ENCODE measurements around the gene LONP2. TPM values are rescaled to one million over a fixed set of nuclear protein-coding genes. Genes with fewer than 3 reads are reported as not detected.
"Not testable (repeated sequence)": the region's sequence is repeated elsewhere in the genome, so short reads cannot be mapped to it uniquely, and the experiment has no call there.

LONP2 gene
- total RNA-seq, 2 donors from 2014 or later: 52.0 to 54.4 TPM

DNA sequence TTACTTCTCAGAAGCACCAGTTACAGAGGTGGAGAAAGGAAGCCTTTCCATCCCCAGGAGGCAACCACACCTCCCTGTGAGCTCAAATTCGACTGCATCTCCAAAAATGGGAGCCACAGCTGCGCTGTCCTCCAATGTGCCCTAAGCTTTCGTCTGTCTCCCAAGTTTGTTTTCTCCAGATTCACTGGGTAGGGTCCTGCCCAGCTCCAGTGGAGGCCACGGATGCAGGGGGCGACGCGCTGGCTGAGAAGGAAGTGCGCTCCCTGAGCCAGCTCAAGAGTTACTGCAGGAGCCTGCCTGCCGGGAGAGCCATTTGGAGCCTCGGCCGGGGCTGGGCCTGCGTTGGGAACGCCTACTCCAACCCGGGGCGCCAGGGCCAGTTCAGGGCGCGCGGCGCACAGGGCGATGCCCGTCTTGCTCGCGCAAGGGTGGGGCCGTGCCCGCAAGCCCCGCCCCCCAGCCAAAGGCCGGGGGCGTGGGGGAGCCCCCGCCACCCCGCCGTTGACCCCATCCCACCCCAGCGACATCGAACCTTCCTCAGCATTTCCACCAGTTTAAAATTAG, 121.6 kb downstream of the LONP2 start:
- peak; percentile 98 to 99 for ATAC-seq
- H3K4me3 Mint-ChIP-seq: peak overlapping the region; percentile 93
- H3K9me3 Mint-ChIP-seq: no peaks in the 10 kb centered on the region
- H3K27ac Mint-ChIP-seq: peak overlapping the region; percentile 84 to 87
- no peaks in the 10 kb centered on the region for H3K27me3 Mint-ChIP-seq
- no peaks in the 10 kb centered on the region for H3K36me3 Mint-ChIP-seq
- peaks cover 39 to 51% of the 10 kb centered on the region in 2 donors for H3K4me1 Mint-ChIP-seq (ENCODE audit: low read depth in 2 of 2)
- DNase-seq (ENCODE audit: low spot score): peak; percentile 91

GRCh38 chr16:48366165-48367093, 122.3 kb downstream of the LONP2 start:
- H3K27me3 Mint-ChIP-seq: no peaks in the 10 kb centered on the region
- peak; percentile 78 for ATAC-seq

GRCh38 chr16:48367441-48368049, 123.4 kb downstream of the LONP2 start:
- Mint-ChIP-seq H3K27ac (peak overlapping the region; percentile 84 to 87), H3K36me3 (no peaks in the 10 kb centered on the region), H3K4me3 (peak overlapping the region; percentile 93), H3K4me1 (ENCODE audit: low read depth in 2 of 2) (peaks cover 39 to 46% of the 10 kb centered on the region in 2 donors), H3K9me3 (no peaks in the 10 kb centered on the region), H3K27me3 (no peaks in the 10 kb centered on the region)
- DNase-seq (ENCODE audit: low spot score) (no peak), ATAC-seq (no peak)

More at GRCh38 chr16:48366165-48367093, 122.3 kb downstream of the LONP2 start:
- Mint-ChIP-seq H3K4me1 (ENCODE audit: low read depth in 2 of 2) (peaks cover 39 to 51% of the 10 kb centered on the region in 2 donors), H3K4me3 (peak overlapping the region; percentile 93), H3K36me3 (no peaks in the 10 kb centered on the region), H3K27ac (peak overlapping the region; percentile 84 to 87), H3K9me3 (no peaks in the 10 kb centered on the region)
- peak; percentile 64 for DNase-seq (ENCODE audit: low spot score)

DNA sequence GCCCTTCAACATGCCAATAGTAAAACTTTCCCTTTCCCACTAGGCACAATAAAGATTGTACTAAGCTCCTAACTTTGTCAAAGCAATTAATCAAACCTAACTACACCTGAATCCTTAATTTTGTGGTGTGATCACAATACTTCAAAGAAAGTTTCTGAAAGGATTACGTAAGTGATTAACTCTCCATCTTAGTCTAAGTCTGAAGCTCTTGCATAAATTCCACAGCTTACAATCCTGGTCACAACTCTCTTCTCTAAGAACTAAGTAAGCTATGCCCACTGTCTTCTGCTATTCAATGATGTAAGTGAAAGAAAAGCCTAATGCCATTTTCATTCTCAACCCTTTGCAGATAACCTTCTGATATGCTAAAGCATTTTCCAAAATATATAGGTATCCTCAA, 125.7 kb downstream of the LONP2 start:
- Mint-ChIP-seq H3K27ac (no peak overlapping the region), H3K9me3 (no peaks in the 10 kb centered on the region), H3K4me3 (no peak overlapping the region), H3K27me3 (no peaks in the 10 kb centered on the region), H3K4me1 (ENCODE audit: low read depth in 2 of 2) (peaks cover 36% of the 10 kb centered on the region in 2 donors), H3K36me3 (no peaks in the 10 kb centered on the region)
- DNase-seq (ENCODE audit: low spot score) (no peak), ATAC-seq (no peak)

DNA sequence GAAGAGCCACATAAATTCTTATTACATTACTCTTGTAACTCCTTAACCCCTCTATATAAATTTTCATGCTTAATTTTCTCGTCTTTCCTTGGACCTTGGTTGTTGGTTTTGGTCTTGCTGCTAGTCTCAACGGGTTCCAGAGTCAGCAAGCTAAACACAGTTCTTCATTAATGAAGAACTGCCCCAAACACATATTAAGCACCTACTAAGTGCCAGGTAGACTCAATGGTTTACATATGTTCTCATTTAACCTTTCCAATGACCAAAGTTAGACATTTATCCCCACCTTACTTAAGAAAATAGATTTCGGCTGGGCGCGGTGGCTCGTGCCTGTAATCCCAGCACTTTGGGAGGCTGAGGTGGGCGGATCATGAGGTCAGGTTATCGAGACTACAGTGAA, 126.1 kb downstream of the LONP2 start:
- Mint-ChIP-seq H3K4me3 (no peak overlapping the region), H3K36me3 (no peaks in the 10 kb centered on the region), H3K9me3 (no peaks in the 10 kb centered on the region), H3K27ac (no peak overlapping the region), H3K4me1 (ENCODE audit: low read depth in 2 of 2) (peaks cover 31% of the 10 kb centered on the region in 2 donors), H3K27me3 (no peaks in the 10 kb centered on the region)
- no peak for ATAC-seq
- DNase-seq (ENCODE audit: low spot score): no peak

DNA sequence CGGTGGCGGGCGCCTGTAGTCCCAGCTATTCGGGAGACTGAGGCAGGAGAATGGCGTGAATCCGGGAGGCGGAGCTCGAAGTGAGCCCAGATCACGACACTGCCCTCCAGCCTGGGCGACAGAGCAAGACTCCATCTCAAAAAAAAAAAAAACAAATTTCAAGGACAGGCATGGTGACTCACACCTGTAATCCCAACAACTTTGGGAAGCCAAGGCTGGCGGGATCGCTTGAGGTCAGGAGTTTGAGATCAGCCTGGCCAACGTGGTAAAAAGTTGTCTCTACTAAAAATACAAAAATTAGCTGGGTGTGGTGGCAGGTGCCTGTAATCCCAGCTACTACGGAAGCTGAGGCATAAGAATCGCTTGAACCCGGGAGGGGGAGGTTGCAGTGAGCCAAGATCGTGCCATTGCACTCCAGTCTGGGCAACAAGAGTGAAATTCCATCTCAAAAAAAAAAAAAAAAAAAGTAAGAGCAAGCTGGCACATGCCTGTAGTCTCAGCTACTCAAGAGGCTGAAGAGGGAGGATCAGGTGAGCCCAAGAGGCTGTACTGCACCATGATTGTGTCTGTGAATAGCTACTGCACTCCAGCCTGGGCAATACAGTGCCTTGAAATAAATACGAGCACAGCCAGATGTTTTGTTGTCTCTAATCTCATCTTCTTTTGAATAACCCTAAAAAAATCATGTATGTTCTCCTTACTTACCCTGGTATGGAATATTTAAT, 126.7 kb downstream of the LONP2 start:
- not testable (repeated sequence) for H3K9me3 Mint-ChIP-seq; ATAC-seq; DNase-seq (ENCODE audit: low spot score); H3K36me3 Mint-ChIP-seq; H3K4me3 Mint-ChIP-seq; H3K27me3 Mint-ChIP-seq; H3K27ac Mint-ChIP-seq
- peaks cover 27% of the 10 kb centered on the region in 2 donors for H3K4me1 Mint-ChIP-seq (ENCODE audit: low read depth in 2 of 2)

DNA sequence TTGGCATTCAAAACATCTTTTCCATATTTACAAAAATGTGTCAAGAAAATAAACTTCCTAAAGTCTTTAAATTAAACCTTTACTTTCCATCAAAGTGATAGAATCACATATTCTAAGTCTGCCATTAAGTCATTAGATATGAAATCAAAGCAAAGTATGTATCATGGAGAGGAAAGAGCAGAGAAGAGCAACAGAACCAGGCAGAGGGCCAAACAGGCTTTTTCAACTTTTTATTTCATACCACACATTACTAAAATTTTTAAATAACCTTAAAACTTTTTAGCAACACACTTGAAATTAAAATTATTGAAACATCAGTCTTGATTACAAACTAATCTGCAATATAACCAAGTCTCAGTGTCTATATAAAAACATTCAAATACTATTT, 127.3 kb downstream of the LONP2 start:
- no peak for ATAC-seq
- H3K9me3 Mint-ChIP-seq: no peaks in the 10 kb centered on the region
- H3K4me3 Mint-ChIP-seq: no peak overlapping the region
- H3K27ac Mint-ChIP-seq: no peak overlapping the region
- peaks cover 22 to 23% of the 10 kb centered on the region in 2 donors for H3K4me1 Mint-ChIP-seq (ENCODE audit: low read depth in 2 of 2)
- DNase-seq (ENCODE audit: low spot score): no peak
- no peaks in the 10 kb centered on the region for H3K36me3 Mint-ChIP-seq
- no peaks in the 10 kb centered on the region for H3K27me3 Mint-ChIP-seq

DNA sequence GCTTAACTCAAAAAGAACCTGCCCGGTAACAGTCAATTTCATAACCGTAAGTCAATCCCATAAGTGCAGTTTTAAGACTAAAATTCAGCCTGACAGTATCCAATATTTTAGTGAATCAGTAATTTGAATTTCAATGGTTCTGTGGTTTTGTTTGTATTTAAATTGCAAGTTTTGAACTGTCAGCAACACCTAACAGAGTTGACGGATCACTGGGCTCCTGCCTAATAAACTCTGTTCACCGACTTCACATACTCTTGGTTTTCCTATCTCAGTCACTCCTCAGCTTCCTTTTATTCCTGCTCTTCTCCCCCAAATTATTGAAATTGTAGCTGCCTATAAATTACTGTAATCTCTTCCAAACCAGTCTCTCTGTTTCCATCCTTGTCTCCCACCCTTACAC, 128.6 kb downstream of the LONP2 start:
- no peaks in the 10 kb centered on the region for H3K9me3 Mint-ChIP-seq
- DNase-seq (ENCODE audit: low spot score) (no peak), ATAC-seq (no peak)
- peaks cover 12 to 15% of the 10 kb centered on the region in 2 donors for H3K4me1 Mint-ChIP-seq (ENCODE audit: low read depth in 2 of 2)
- H3K36me3 Mint-ChIP-seq: no peaks in the 10 kb centered on the region
- no peaks in the 10 kb centered on the region for H3K27me3 Mint-ChIP-seq
- no peak overlapping the region for H3K27ac Mint-ChIP-seq
- no peak overlapping the region for H3K4me3 Mint-ChIP-seq

DNA sequence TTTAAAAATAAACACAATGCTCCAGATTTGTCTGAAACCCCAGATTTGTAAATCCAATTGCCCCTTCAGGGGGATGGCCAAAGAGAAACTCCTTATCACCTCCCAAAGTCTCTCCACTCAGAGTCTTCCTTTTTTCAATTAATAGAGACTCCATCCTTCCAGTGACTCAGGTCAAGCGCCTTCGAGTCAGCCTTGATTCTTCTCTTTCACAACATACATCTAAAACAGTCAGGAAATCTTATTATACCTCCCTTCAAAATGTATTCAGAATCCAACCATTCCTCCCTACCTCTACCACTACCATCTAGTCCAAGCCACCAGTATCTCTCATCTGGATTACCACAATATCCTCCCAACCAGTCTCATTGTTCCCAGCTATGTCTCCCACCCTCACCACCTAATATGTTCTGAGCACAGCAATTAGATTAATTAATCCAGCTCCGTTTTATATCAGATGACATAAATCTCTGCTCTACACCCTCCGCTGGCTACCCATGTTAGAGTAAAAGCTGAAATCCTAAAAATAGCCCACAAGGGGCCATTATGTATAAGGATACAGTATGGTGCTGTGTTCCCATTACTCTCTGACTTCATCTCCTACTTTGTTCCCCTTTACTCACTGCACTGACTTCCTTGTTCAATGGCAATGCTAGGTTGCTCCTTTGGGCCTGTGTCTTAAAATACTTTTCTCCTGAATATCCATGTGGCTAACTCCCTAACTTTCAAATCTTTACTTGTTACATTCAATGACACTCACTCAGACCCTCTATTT, 129.3 kb downstream of the LONP2 start:
- H3K27ac Mint-ChIP-seq: no peak overlapping the region
- H3K36me3 Mint-ChIP-seq: no peaks in the 10 kb centered on the region
- no peak overlapping the region for H3K4me3 Mint-ChIP-seq
- peaks cover 12 to 19% of the 10 kb centered on the region in 2 donors for H3K4me1 Mint-ChIP-seq (ENCODE audit: low read depth in 2 of 2)
- no peak for DNase-seq (ENCODE audit: low spot score)
- no peaks in the 10 kb centered on the region for H3K9me3 Mint-ChIP-seq
- no peak for ATAC-seq
- H3K27me3 Mint-ChIP-seq: no peaks in the 10 kb centered on the region

- no peak overlapping the region for H3K27ac Mint-ChIP-seq
- DNase-seq (ENCODE audit: low spot score): no peak
- H3K4me3 Mint-ChIP-seq: no peak overlapping the region
- no peaks in the 10 kb centered on the region for H3K36me3 Mint-ChIP-seq
- H3K4me1 Mint-ChIP-seq (ENCODE audit: low read depth in 2 of 2): peaks cover 20 to 27% of the 10 kb centered on the region in 2 donors
- no peaks in the 10 kb centered on the region for H3K27me3 Mint-ChIP-seq
- no peak for ATAC-seq
- no peaks in the 10 kb centered on the region for H3K9me3 Mint-ChIP-seq
These were observed 130.2 kb downstream of the LONP2 start for GRCh38 chr16:48374255-48374654.

DNA sequence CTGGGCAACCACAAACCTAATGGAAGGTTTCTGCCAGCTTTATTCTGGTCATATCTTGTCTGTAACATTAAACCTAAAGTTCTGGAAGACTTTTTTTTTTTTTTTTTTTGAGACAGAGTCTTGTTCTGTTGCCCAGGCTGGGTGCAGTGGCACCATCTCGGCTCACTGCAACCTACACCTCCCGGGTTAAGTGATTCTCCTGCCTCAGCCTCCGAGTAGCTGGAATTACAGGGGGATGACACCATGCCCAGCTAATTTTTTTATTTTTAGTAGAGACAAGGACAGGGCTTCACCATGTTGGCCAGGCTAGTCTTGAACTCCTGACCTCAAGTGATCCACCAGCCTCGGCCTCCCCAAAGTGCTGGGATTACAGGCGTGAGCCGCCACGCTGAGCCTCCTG, 133.2 kb downstream of the LONP2 start:
- ATAC-seq; H3K27ac Mint-ChIP-seq; H3K36me3 Mint-ChIP-seq; H3K9me3 Mint-ChIP-seq; H3K27me3 Mint-ChIP-seq; DNase-seq (ENCODE audit: low spot score); H3K4me3 Mint-ChIP-seq: not testable (repeated sequence)
- peaks cover 22 to 42% of the 10 kb centered on the region in 2 donors for H3K4me1 Mint-ChIP-seq (ENCODE audit: low read depth in 2 of 2)

DNA sequence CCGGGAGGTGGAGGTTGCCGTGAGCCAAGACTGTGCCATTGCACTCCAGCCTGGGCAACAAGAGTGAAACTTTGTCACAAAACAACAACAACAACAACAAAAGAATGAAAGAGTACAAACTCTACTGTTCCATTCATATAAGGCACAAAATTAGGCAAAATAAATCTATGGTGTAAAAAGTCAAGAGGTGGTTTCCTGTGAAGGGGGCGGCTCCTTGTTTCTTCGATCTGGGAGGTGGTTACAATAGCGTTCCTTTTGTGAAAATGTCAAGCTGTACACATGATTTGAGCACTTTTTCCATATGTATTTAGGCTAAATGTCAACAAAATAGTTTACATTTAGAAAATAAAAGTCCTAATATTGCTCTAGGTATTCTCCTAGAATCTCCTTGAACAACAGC, 134.2 kb downstream of the LONP2 start:
- ATAC-seq (no peak), DNase-seq (ENCODE audit: low spot score) (no peak)
- Mint-ChIP-seq H3K27me3 (no peaks in the 10 kb centered on the region), H3K27ac (peak overlapping the region; percentile 31 to 45), H3K4me1 (ENCODE audit: low read depth in 2 of 2) (peaks cover 24 to 45% of the 10 kb centered on the region in 2 donors), H3K4me3 (peak overlapping the region; percentile 68), H3K36me3 (no peaks in the 10 kb centered on the region), H3K9me3 (no peaks in the 10 kb centered on the region)

DNA sequence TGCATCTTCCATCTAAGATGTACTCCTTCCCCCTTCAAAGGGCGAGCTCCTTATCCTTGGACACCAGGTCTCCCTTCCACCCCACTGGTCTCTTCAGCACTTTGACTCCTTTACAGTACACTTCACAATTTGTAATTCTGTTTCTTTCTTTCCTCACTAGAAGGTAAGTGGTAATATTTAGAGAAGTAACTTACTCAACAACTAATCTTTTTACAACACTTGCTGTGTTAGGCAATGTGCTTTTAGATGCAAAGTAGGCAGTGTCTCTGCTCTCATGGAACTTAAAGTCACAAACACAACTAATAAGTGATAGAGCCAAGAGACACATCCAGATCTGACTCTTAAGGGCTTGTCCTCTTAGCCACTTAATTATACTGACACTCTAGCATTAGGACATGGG, 134.7 kb downstream of the LONP2 start:
- Mint-ChIP-seq H3K4me1 (ENCODE audit: low read depth in 2 of 2) (peaks cover 30 to 50% of the 10 kb centered on the region in 2 donors), H3K9me3 (no peaks in the 10 kb centered on the region), H3K36me3 (no peaks in the 10 kb centered on the region), H3K27me3 (no peaks in the 10 kb centered on the region), H3K4me3 (peak overlapping the region; percentile 68), H3K27ac (peak overlapping the region; percentile 31 to 45)
- no peak for DNase-seq (ENCODE audit: low spot score)
- ATAC-seq: peak; percentile 36 to 38

All from natural killer cell treated with Interleukin-12 subunit alpha and Interleukin-12 subunit beta and Interleukin-15 and Interleukin-18, amount 100 ng/mL, for 72 hours (primary cell).